ENCODE measurements around the gene SLC17A2.

SLC17A2 gene

DNA sequence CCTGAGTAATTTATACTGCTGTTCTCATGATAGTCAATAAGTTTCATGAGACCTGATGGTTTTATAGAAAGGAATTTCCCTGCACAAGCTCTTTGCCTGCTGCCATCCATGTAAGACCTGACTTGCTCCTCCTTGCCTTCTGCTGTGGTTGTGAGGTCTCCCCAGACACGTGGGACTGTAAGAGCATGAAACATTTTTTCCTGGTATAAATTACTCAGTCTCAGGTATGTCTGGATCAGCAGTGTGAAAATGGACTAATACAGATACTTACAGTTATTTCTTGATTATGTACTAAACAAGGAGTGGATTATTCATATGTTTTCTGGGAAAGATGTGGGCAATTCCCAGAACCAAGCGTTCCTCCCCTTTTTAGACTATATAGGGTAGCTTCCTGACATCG, 30.2 kb upstream of the SLC17A2 start:
- TF ChIP-seq, protein P1, sequence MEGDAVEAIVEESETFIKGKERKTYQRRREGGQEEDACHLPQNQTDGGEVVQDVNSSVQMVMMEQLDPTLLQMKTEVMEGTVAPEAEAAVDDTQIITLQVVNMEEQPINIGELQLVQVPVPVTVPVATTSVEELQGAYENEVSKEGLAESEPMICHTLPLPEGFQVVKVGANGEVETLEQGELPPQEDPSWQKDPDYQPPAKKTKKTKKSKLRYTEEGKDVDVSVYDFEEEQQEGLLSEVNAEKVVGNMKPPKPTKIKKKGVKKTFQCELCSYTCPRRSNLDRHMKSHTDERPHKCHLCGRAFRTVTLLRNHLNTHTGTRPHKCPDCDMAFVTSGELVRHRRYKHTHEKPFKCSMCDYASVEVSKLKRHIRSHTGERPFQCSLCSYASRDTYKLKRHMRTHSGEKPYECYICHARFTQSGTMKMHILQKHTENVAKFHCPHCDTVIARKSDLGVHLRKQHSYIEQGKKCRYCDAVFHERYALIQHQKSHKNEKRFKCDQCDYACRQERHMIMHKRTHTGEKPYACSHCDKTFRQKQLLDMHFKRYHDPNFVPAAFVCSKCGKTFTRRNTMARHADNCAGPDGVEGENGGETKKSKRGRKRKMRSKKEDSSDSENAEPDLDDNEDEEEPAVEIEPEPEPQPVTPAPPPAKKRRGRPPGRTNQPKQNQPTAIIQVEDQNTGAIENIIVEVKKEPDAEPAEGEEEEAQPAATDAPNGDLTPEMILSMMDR (conservative IDR thresholded peaks at IDR 0.05; ENCODE audit: low read depth, low read length) = no peak
- no peak overlapping the region for H3K4me3 ChIP-seq (ENCODE audit: low read length)
- DNase-seq (ENCODE audit: low read depth) = no peak

DNA sequence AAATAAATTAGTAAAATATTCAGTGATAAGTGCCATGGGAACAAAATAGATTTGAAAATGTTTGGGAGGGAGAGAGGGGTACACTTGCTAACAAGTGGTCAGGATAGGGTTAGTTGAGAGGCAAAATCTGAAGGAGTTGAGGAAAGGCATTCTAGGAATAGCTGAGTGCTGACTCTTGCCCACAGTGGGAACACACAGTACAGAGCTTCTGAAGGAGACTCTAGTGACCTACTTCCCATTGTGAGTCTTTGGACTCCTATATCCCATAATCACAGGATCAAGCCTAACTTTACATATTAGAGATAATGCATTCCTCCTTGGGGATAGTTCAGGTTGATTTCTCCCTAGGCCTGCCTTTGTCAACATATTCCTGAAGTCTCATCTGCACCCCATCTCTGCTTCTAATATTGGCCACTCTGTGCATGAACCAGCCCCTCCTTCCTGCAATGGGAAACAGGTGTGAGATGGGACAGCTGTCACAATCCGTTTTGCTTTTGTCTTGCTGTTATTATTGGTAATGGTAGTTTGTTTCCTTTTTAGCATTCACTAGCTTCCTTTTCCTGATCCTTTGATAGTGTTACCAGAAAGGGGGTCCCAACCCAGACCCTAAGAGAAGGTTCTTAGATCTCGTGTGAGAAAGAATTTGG, 29.5 kb upstream of the SLC17A2 start:
- TF ChIP-seq, protein P1 (conservative IDR thresholded peaks at IDR 0.05; ENCODE audit: low read depth, low read length) = no peak
- H3K4me3 ChIP-seq (ENCODE audit: low read length) = no peak overlapping the region

DNA sequence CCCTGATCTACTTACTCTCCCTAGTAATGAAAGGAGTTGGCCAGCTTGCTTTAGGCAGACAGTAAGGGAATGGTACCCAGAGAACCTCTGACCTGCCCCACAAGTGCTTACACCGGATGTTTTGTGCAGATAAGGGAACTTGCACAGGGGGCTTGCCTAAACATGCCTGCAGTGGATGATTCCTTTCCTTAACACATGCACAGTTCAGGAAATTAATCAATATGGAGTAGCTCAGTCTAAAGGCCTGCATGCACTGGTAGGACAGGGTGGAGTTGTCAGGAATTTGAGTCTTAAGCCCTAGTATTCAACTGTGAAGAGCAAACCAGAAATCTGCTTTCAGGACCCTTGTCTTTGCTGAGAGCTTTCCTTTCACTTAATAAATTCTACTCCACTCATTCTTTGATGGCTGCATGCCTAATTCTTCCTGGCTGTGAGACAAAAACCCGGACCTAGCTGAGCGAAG, 28.2 kb upstream of the SLC17A2 start:
- TF ChIP-seq, protein P1 (conservative IDR thresholded peaks at IDR 0.05; ENCODE audit: low read depth, low read length) = no peak
- H3K4me3 ChIP-seq (ENCODE audit: low read length) = no peak overlapping the region
- no peak for DNase-seq (ENCODE audit: low read depth)

More for the DNA sequence above, 29.5 kb upstream of the SLC17A2 start:
- no peak for DNase-seq (ENCODE audit: low read depth)

- no peak overlapping the region for H3K4me3 ChIP-seq (ENCODE audit: low read length)
- TF ChIP-seq, protein P1 (conservative IDR thresholded peaks at IDR 0.05; ENCODE audit: low read depth, low read length) = no peak
- DNase-seq (ENCODE audit: low read depth) = no peak
Observed at GRCh38 chr6:25956226-25956625, 25.7 kb upstream of the SLC17A2 start.

DNA sequence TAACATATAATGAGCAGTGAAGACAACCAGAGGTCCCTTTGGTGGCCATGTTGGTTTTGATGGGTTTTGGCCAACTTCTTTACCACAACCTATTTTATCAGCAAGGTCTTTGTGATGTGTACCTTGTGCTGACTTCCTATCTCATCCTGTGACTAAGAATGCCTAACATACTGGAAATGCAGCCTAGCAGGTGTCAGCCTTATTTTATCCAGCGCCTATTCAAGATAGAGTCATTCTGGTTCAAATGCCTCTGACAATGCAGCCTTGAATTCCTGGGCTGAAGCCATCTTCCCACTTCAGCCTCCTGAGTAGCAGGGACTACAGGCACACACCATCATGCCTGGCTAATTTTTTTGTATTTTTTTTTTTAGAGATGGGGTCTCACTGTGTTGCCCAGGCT, 24.3 kb upstream of the SLC17A2 start:
- H3K4me3 ChIP-seq (ENCODE audit: low read length) = no peak overlapping the region
- TF ChIP-seq, protein P1 (conservative IDR thresholded peaks at IDR 0.05; ENCODE audit: low read depth, low read length) = no peak

GRCh38 chr6:25953733-25954132, 23.2 kb upstream of the SLC17A2 start:
- TF ChIP-seq, protein P1 (conservative IDR thresholded peaks at IDR 0.05; ENCODE audit: low read depth, low read length) = no peak
- no peak for DNase-seq (ENCODE audit: low read depth)

More for the DNA sequence above, 24.3 kb upstream of the SLC17A2 start:
- DNase-seq (ENCODE audit: low read depth) = no peak

GRCh38 chr6:25952535-25952934, 22.0 kb upstream of the SLC17A2 start:
- no peak overlapping the region for H3K4me3 ChIP-seq (ENCODE audit: low read length)
- TF ChIP-seq, protein P1 (conservative IDR thresholded peaks at IDR 0.05; ENCODE audit: low read depth, low read length) = no peak
- no peak for DNase-seq (ENCODE audit: low read depth)

More at GRCh38 chr6:25953733-25954132, 23.2 kb upstream of the SLC17A2 start:
- no peak overlapping the region for H3K4me3 ChIP-seq (ENCODE audit: low read length)
